BLaER1 treated with 17β-estradiol and CSF1 and Interleukin-3, amounts not matched to agents 10 nM and 100 nM (cell line): ENCODE results near the gene PTPRR.

ENCODE experiments used
- H3K27ac ChIP-seq, 11 experiments: shearing (Covaris generic); formaldehyde crosslinking; 2 replicates each; pipeline ENCODE4 v1.8.1; 2022
- H3K27me3 ChIP-seq, 11 experiments: shearing (Covaris generic); formaldehyde crosslinking; 2 replicates each; pipeline ENCODE4 v1.8.1; 2022
- H3K36me3 ChIP-seq, 11 experiments: shearing (Covaris generic); formaldehyde crosslinking; 2 replicates each; pipeline ENCODE4 v1.8.1; 2022
- H3K4me1 ChIP-seq, 10 experiments: shearing (Covaris generic); formaldehyde crosslinking; 2 replicates each; pipeline ENCODE4 v1.8.1; 2022
- H3K4me2 ChIP-seq, 11 experiments: shearing (Covaris generic); formaldehyde crosslinking; 2 replicates each; pipeline ENCODE4 v1.8.1; 2022
- H3K4me3 ChIP-seq, 10 experiments: shearing (Covaris generic); formaldehyde crosslinking; 2 replicates each; pipeline ENCODE4 v1.8.1; 2022
- H3K9ac ChIP-seq, 11 experiments: shearing (Covaris generic); formaldehyde crosslinking; 2 replicates each; pipeline ENCODE4 v1.8.1; 2022
- H3K9me3 ChIP-seq, 11 experiments: shearing (Covaris generic); formaldehyde crosslinking; replicated peaks in 1 of 11; 2 replicates each; pipeline ENCODE4 v1.8.1; 2022
- H4K20me1 ChIP-seq, 11 experiments: shearing (Covaris generic); formaldehyde crosslinking; 2 replicates each; pipeline ENCODE4 v1.8.1; 2022
- Cebpa-rat ChIP-seq, 11 experiments: shearing (Covaris generic); IDR thresholded peaks; 2 replicates each; pipeline ENCODE4 v1.8.1; 2022

The PTPRR gene

GRCh38 chr12:70772836-70773235 lies 147.7 kb downstream of the PTPRR start:
- Histone ChIP-seq H3K27ac (no peak overlapping the region), H3K9ac (no peak overlapping the region), H3K9me3 (no peaks in the 10 kb centered on the region; a peak in 1 of 22 replicates)

GRCh38 chr12:70771581-70771980 lies 149.0 kb downstream of the PTPRR start:
- H3K36me3 ChIP-seq, result no peaks in the 10 kb centered on the region
- H3K4me3 ChIP-seq, result no peak overlapping the region
- peaks cover 12 to 35% (median 28%) of the 10 kb centered on the region in 10 experiments for H3K4me1 ChIP-seq
- no peak overlapping the region for H3K4me2 ChIP-seq
- no peak overlapping the region for H3K9ac ChIP-seq
- H3K27me3 ChIP-seq, result peaks cover 0 to 24% (median 12%) of the 10 kb centered on the region in 11 experiments; a peak in 12 of 22 replicates
- H3K9me3 ChIP-seq, result peaks cover 0 to 4% (median 0%) of the 10 kb centered on the region in 11 experiments; a peak in 2 of 22 replicates
- no peaks in the 10 kb centered on the region for H4K20me1 ChIP-seq
- TF ChIP-seq Cebpa-rat (IDR thresholded peaks at IDR 0.05), result no peak
- no peak overlapping the region for H3K27ac ChIP-seq

More at GRCh38 chr12:70772836-70773235, 147.7 kb downstream of the PTPRR start:
- Histone ChIP-seq H3K4me2 (peak overlapping the region in 9 of 11 experiments; percentile 54 to 81 (median 66); a peak in 15 of 22 replicates), H3K4me3 (no peak overlapping the region), H4K20me1 (no peaks in the 10 kb centered on the region), H3K4me1 (peaks cover 12 to 35% (median 28%) of the 10 kb centered on the region in 10 experiments), H3K27me3 (peaks cover 0 to 24% (median 12%) of the 10 kb centered on the region in 11 experiments; a peak in 12 of 22 replicates), H3K36me3 (no peaks in the 10 kb centered on the region)
- TF ChIP-seq Cebpa-rat (IDR thresholded peaks at IDR 0.05), result no peak

- no peak for TF ChIP-seq Cebpa-rat (IDR thresholded peaks at IDR 0.05)
- Histone ChIP-seq H3K9me3 (peaks cover 0 to 24% (median 0%) of the 10 kb centered on the region in 11 experiments; a peak in 7 of 22 replicates), H3K4me2 (no peak overlapping the region), H3K9ac (no peak overlapping the region), H3K27me3 (no peaks in the 10 kb centered on the region), H4K20me1 (no peaks in the 10 kb centered on the region), H3K4me1 (no peaks in the 10 kb centered on the region), H3K27ac (no peak overlapping the region), H3K36me3 (no peaks in the 10 kb centered on the region), H3K4me3 (no peak overlapping the region)
Measured at GRCh38 chr12:70763666-70764065, 156.9 kb downstream of the PTPRR start.

- Histone ChIP-seq H3K9ac (no peak overlapping the region), H3K27me3 (no peaks in the 10 kb centered on the region), H3K9me3 (peaks cover 0 to 24% (median 0%) of the 10 kb centered on the region in 11 experiments; a peak in 7 of 22 replicates), H3K4me1 (no peaks in the 10 kb centered on the region), H3K36me3 (no peaks in the 10 kb centered on the region), H3K4me3 (no peak overlapping the region), H3K4me2 (no peak overlapping the region), H4K20me1 (no peaks in the 10 kb centered on the region), H3K27ac (no peak overlapping the region)
- no peak for TF ChIP-seq Cebpa-rat (IDR thresholded peaks at IDR 0.05)
Measured at GRCh38 chr12:70762000-70762399, 158.5 kb downstream of the PTPRR start.

GRCh38 chr12:70759161-70759918 lies 161.2 kb downstream of the PTPRR start:
- no peaks in the 10 kb centered on the region for H4K20me1 ChIP-seq
- no peak overlapping the region for H3K4me3 ChIP-seq
- peaks cover 0 to 7% (median 0%) of the 10 kb centered on the region in 11 experiments; a peak in 2 of 22 replicates for H3K9me3 ChIP-seq
- no peak overlapping the region for H3K4me2 ChIP-seq
- H3K4me1 ChIP-seq, result no peaks in the 10 kb centered on the region
- H3K36me3 ChIP-seq, result no peaks in the 10 kb centered on the region
- TF ChIP-seq Cebpa-rat (IDR thresholded peaks at IDR 0.05), result no peak
- no peak overlapping the region for H3K27ac ChIP-seq
- H3K9ac ChIP-seq, result no peak overlapping the region
- H3K27me3 ChIP-seq, result no peaks in the 10 kb centered on the region

- no peaks in the 10 kb centered on the region for H4K20me1 ChIP-seq
- no peaks in the 10 kb centered on the region for H3K27me3 ChIP-seq
- TF ChIP-seq Cebpa-rat (IDR thresholded peaks at IDR 0.05), result no peak
- H3K4me3 ChIP-seq, result no peak overlapping the region
- no peak overlapping the region for H3K9ac ChIP-seq
- H3K4me1 ChIP-seq, result no peaks in the 10 kb centered on the region
- H3K9me3 ChIP-seq, result 0 out of 22 replicates have a peak, but pooled peaks cover 0 to 6% (median 0%) of the 10 kb centered on the region in 11 experiments
- no peak overlapping the region for H3K27ac ChIP-seq
- H3K4me2 ChIP-seq, result no peak overlapping the region
- no peaks in the 10 kb centered on the region for H3K36me3 ChIP-seq
Measured at GRCh38 chr12:70758494-70758845, 162.1 kb downstream of the PTPRR start.

- TF ChIP-seq Cebpa-rat (IDR thresholded peaks at IDR 0.05), result no peak
- no peaks in the 10 kb centered on the region for H3K36me3 ChIP-seq
- no peaks in the 10 kb centered on the region for H4K20me1 ChIP-seq
- H3K4me3 ChIP-seq, result no peak overlapping the region
- H3K9ac ChIP-seq, result no peak overlapping the region
- 0 out of 22 replicates have a peak, but pooled peaks cover 0 to 6% (median 0%) of the 10 kb centered on the region in 11 experiments for H3K9me3 ChIP-seq
- H3K4me2 ChIP-seq, result no peak overlapping the region
- H3K4me1 ChIP-seq, result no peaks in the 10 kb centered on the region
- H3K27ac ChIP-seq, result no peak overlapping the region
- H3K27me3 ChIP-seq, result no peaks in the 10 kb centered on the region
Measured at GRCh38 chr12:70757830-70758493, 162.6 kb downstream of the PTPRR start.

GRCh38 chr12:70756791-70757190 lies 163.7 kb downstream of the PTPRR start:
- 0 out of 22 replicates have a peak, but pooled peaks cover 0 to 6% (median 0%) of the 10 kb centered on the region in 11 experiments for H3K9me3 ChIP-seq
- H3K4me1 ChIP-seq, result no peaks in the 10 kb centered on the region
- no peaks in the 10 kb centered on the region for H4K20me1 ChIP-seq
- no peak overlapping the region for H3K4me2 ChIP-seq
- H3K27me3 ChIP-seq, result no peaks in the 10 kb centered on the region
- no peak overlapping the region for H3K4me3 ChIP-seq
- no peak overlapping the region for H3K9ac ChIP-seq
- TF ChIP-seq Cebpa-rat (IDR thresholded peaks at IDR 0.05), result no peak
- H3K27ac ChIP-seq, result no peak overlapping the region
- H3K36me3 ChIP-seq, result no peaks in the 10 kb centered on the region

GRCh38 chr12:70756118-70756517 lies 164.4 kb downstream of the PTPRR start:
- no peak for TF ChIP-seq Cebpa-rat (IDR thresholded peaks at IDR 0.05)
- Histone ChIP-seq H3K4me1 (no peaks in the 10 kb centered on the region), H3K9me3 (0 out of 22 replicates have a peak, but pooled peaks cover 0 to 6% (median 0%) of the 10 kb centered on the region in 11 experiments), H3K4me3 (no peak overlapping the region), H3K4me2 (no peak overlapping the region), H4K20me1 (no peaks in the 10 kb centered on the region), H3K36me3 (no peaks in the 10 kb centered on the region), H3K27ac (no peak overlapping the region), H3K27me3 (no peaks in the 10 kb centered on the region), H3K9ac (no peak overlapping the region)
